ENCODE measurements around the gene FAM171A2. TPM values are rescaled to one million over a fixed set of nuclear protein-coding genes. Genes with fewer than 3 reads are reported as not detected.
A peak's percentile ranks its signal among the peaks of the same experiment; 100 is the strongest.
"Not testable (repeated sequence)": the region's sequence is repeated elsewhere in the genome, so short reads cannot be mapped to it uniquely, and the experiment has no call there.

Gene FAM171A2
- total RNA-seq, 1 donor from 2014 or later = 3.4 TPM

GRCh38 chr17:44360144-44360533 lies 3.5 kb downstream of the FAM171A2 start:
- DNase-seq = no peak

- DNase-seq = no peak
Observed at GRCh38 chr17:44359458-44360143, 4.1 kb downstream of the FAM171A2 start.

- no peak for DNase-seq
Observed at GRCh38 chr17:44359006-44359405, 4.6 kb downstream of the FAM171A2 start.

GRCh38 chr17:44358066-44358465 lies 5.6 kb downstream of the FAM171A2 start:
- DNase-seq = no peak

GRCh38 chr17:44356241-44356640 lies 7.4 kb downstream of the FAM171A2 start:
- no peak for DNase-seq

GRCh38 chr17:44355642-44356099 lies 8.0 kb downstream of the FAM171A2 start:
- DNase-seq = no peak

GRCh38 chr17:44354582-44355561 lies 8.8 kb downstream of the FAM171A2 start:
- DNase-seq = no peak

GRCh38 chr17:44353672-44354331 lies 9.9 kb downstream of the FAM171A2 start:
- no peak for DNase-seq

GRCh38 chr17:44352828-44353671 lies 10.6 kb downstream of the FAM171A2 start:
- no peak for DNase-seq

- no peak for DNase-seq
Observed at GRCh38 chr17:44351961-44352827, 11.5 kb downstream of the FAM171A2 start.

GRCh38 chr17:44351464-44351863 lies 12.2 kb downstream of the FAM171A2 start:
- no peak for DNase-seq

- peak; percentile 29 for DNase-seq
Observed at GRCh38 chr17:44350733-44351226, 12.9 kb downstream of the FAM171A2 start.

GRCh38 chr17:44349553-44350070 lies 14.0 kb downstream of the FAM171A2 start:
- DNase-seq = no peak

GRCh38 chr17:44348988-44349364 lies 14.7 kb downstream of the FAM171A2 start:
- DNase-seq = no peak

GRCh38 chr17:44348234-44348987 lies 15.2 kb downstream of the FAM171A2 start:
- DNase-seq = no peak

GRCh38 chr17:44347206-44348055 lies 16.2 kb downstream of the FAM171A2 start:
- not testable (repeated sequence) for DNase-seq

- no peak for DNase-seq
Observed at GRCh38 chr17:44346064-44346844, 17.4 kb downstream of the FAM171A2 start.

All from skin of body (tissue), 2 donors.